Heart left ventricle (tissue), 16 donors: ENCODE measurements around the gene TPST2. TPM values are rescaled to one million over a fixed set of nuclear protein-coding genes. Genes with fewer than 3 reads are reported as not detected.

Source experiments
- ATAC-seq, 4 donors: fragments of 200-7000 bp; cut with Tn5 transposase; one replicate each; pipeline ENCODE4 v1.9.1; 2020 to 2022; ENCODE audit warnings: moderate library complexity in 4 of 4, mild to moderate bottlenecking in 3 of 4, moderate number of reproducible peaks in 1 of 4
- DNase-seq, 5 donors: peaks; one replicate each; pipeline ENCODE4 v3.0.0-alpha.2; 2020
- H3K27ac ChIP-seq, 12 donors: fragments of 200-600 bp; sonication (generic) in 4 of 12; one replicate each; pipeline versions ENCODE4 v1.5.0 to v1.8.0; 2016 to 2022; ENCODE audit warnings: mild to moderate bottlenecking in 2 of 12
- H3K27me3 ChIP-seq, 9 donors: fragments of 200-600 bp; sonication (generic) in 2 of 9; one replicate each; pipeline versions ENCODE4 v1.5.1 to v1.8.0; 2016 to 2022; ENCODE audit warnings: mild to moderate bottlenecking in 3 of 9
- H3K36me3 ChIP-seq, 9 donors: fragments of 200-600 bp; sonication (generic) in 2 of 9; one replicate each; pipeline versions ENCODE4 v1.5.0 to v1.8.0; 2018 to 2022; ENCODE audit warnings: mild to moderate bottlenecking in 2 of 9
- H3K4me1 ChIP-seq, 12 donors: fragments of 200-600 bp; sonication (generic) in 4 of 12; one replicate each; pipeline versions ENCODE4 v1.5.0 to v1.8.0; 2016 to 2022; ENCODE audit warnings: mild to moderate bottlenecking in 3 of 12
- H3K4me3 ChIP-seq, 12 donors: fragments of 200-600 bp; sonication (generic) in 4 of 12; one replicate each; pipeline versions ENCODE4 v1.5.0 to v1.8.0; 2017 to 2022; ENCODE audit warnings: mild to moderate bottlenecking in 9 of 12, moderate library complexity in 4 of 12
- H3K9me3 ChIP-seq, 12 donors: fragments of 200-600 bp; sonication (generic) in 4 of 12; one replicate each; pipeline versions ENCODE4 v1.5.0 to v1.8.0; 2016 to 2022; ENCODE audit warnings: mild to moderate bottlenecking in 1 of 12
- POLR2A ChIP-seq, 2 donors: fragments of 450-650 bp; IDR thresholded peaks; one replicate each; pipeline ENCODE4 v1.6.1; 2017; ENCODE audit warnings: antibody characterized with exemption in 2 of 2, mild to moderate bottlenecking in 2 of 2, moderate library complexity in 2 of 2
- WGBS, 4 donors: extraction: QIAGEN DNeasy Blood & Tissue Kit in 2 of 4; methylation state at CpG; one replicate each; pipeline versions ENCODE4 v1.1.5 to v1.1.7; 2013 to 2018; 5-methylcytosine and 5-hydroxymethylcytosine counted together
- intact Hi-C, 10 donors: fragments of 100-400 bp; cut with DNase I; formaldehyde crosslinking; loops; one replicate each; pipeline versions ENCODE4 v1.11.1 to v1.14.2; 2022
- polyA plus RNA-seq, 2 donors: library from polyadenylated mRNA; stranded (reverse); fragments of 200-250 nt; gene quantifications; one replicate each; pipeline ENCODE4 v1.2.3, GENCODE V29; 2013
- total RNA-seq, 9 donors: library from RNA; depleted of rRNA in 2 of 9; stranded (reverse); fragments of >200 nt in 2 of 9; fragmentation: NEBNext Ultra II Directional in 3 of 9; extraction: Animal tissue kit (Norgen Biotek cat#: 25700) in 3 of 9; gene quantifications; one replicate each; pipeline versions ENCODE4 v1.1.0 to v1.2.4, GENCODE V29; 2016 to 2023
- TF ChIP-seq, protein P1 (sequence below), 12 donors: fragments of 200-600 bp; sonication (generic) in 4 of 12; IDR thresholded peaks; one replicate each; pipeline versions ENCODE4 v1.5.0 to v1.8.0; 2018 to 2022; ENCODE audit warnings: antibody characterized with exemption in 12 of 12, mild to moderate bottlenecking in 5 of 12
- donor health status: ischemic (EF 13 %, LVEDD 7.1; RV severe dilation, severe dysfunction).
- donor health status: healthy with polysubstance abuse.
- donor health status: DM: no; HTN: yes; CAD: no.
- donor health status: DM: no; HTN: no; CAD: no.
- donor health status: ischemic (EF 25% LVEDD 6.9; RV normal size, moderate dysfunction).
- donor health status: ischemic (EF 25% LVEDD 5.7; RV mildly dilated, moderate dysfunction).
- donor health status: healthy.
- donor health status: DM: yes; HTN: yes; CAD: no.
- donor health status: ischemic (EF 35%, LVEDD 5.7; RV mildly dilated, moderate dysfunction).
- donor health status: nonischemic (EF 11% LVEDD 7.7; RV severe dilation, severe dysfunction).
- donor health status: DM: yes; HTN: yes; CAD: no.
- donor health status: PGD.
- donor health status: ischemic (EF 29% LVEDD 5.4; RV normal size, mild dysfunction).
- donor health status: nonischemic (EF 23%, LVEDD 6.1; RV moderate dilation, normal function).

The TPST2 gene
- total and polyA plus RNA-seq, 11 donors: 12.1 to 103 (median 25.2) TPM

DNA sequence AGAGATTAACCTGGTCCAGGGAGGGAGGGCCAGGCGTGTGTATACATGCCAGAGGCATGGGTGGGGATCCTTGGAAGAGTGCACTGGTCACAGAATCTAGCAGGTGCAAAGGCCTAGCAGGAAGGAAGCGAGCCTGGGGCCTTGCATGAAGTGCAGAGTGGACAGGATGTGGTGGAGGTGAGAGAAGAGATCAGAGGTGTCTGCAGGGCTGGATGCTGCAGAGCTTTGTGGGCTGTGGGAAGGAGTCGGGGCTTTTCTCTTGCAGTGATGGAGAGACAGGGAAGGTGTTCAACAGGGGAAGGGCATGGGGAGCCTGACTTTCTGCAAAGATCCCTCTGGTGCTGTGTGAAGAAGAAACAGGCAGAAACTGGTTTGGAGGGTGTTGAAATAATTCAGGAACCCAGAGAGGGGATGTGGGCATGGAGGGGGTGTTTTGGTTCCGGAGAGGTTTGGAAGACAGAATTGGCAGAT, 2.5 kb upstream of the TPST2 start:
- intact Hi-C loops: loop anchor here in 2 of 10 donors (5.0 kb wide), 2 partner anchors 35 to 90 kb away; no protein-coding TSS in a partner anchor

DNA sequence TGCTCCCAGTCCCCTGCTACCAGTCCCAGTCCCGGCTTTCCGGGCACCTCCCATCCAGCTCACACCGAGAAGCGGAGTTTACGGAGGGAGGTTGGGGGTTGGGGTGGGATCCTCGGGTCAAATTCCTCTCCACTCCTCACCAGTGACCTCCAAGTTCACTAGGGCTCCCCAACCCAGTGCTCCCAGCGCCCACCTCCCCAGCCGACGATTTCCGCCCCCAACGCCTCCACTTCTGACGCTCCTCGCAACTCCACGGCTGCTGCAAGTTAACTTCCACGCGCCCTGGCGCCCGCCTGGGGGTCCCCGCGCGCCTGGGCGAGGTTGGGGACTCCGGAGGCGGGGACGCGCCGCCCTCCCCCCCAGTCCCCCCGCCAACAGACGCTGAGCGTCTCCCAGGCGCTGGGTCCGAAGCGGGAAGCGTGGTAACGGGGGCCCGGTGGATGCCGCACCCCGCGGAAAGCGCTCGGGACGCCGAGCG, 526 bp downstream of the TPST2 start:
- H3K36me3 ChIP-seq: no peaks in the 10 kb centered on the region
- peak in 3 of 4 donors; percentile 25 to 45 (median 32) for ATAC-seq
- peak overlapping the region; percentile 79 to 98 (median 92) for H3K4me3 ChIP-seq
- intact Hi-C loops: loop anchor here in 7 of 10 donors (5.0 to 10.0 kb wide), 3 partner anchors 43 to 77 kb away; partner anchors contain the start of gene TFIP11 (in 7 of the 7)
- peak; percentile 31 to 55 (median 51) for DNase-seq
- H3K27ac ChIP-seq: peak overlapping the region in 11 of 12 donors; percentile 77 to 91 (median 89)
- WGBS, 4 donors: 0 to 2% (median 1%) methylated on average over 14 to 44 of the region's 44 CpGs
- no peak for TF ChIP-seq POLR2A (IDR thresholded peaks at IDR 0.05)
- TF ChIP-seq, protein P1, sequence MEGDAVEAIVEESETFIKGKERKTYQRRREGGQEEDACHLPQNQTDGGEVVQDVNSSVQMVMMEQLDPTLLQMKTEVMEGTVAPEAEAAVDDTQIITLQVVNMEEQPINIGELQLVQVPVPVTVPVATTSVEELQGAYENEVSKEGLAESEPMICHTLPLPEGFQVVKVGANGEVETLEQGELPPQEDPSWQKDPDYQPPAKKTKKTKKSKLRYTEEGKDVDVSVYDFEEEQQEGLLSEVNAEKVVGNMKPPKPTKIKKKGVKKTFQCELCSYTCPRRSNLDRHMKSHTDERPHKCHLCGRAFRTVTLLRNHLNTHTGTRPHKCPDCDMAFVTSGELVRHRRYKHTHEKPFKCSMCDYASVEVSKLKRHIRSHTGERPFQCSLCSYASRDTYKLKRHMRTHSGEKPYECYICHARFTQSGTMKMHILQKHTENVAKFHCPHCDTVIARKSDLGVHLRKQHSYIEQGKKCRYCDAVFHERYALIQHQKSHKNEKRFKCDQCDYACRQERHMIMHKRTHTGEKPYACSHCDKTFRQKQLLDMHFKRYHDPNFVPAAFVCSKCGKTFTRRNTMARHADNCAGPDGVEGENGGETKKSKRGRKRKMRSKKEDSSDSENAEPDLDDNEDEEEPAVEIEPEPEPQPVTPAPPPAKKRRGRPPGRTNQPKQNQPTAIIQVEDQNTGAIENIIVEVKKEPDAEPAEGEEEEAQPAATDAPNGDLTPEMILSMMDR (IDR thresholded peaks at IDR 0.05): no peak
- peaks cover 0 to 4% (median 0%) of the 10 kb centered on the region in 12 donors for H3K9me3 ChIP-seq
- peaks cover 6 to 73% (median 31%) of the 10 kb centered on the region in 12 donors for H3K4me1 ChIP-seq
- H3K27me3 ChIP-seq: no peaks in the 10 kb centered on the region

More for the DNA sequence above, 2.5 kb upstream of the TPST2 start:
- ATAC-seq (no peak), DNase-seq (no peak)
- Histone ChIP-seq H3K9me3 (peaks cover 0 to 4% (median 0%) of the 10 kb centered on the region in 12 donors), H3K4me1 (peaks cover 0 to 43% (median 11%) of the 10 kb centered on the region in 12 donors), H3K36me3 (no peaks in the 10 kb centered on the region), H3K4me3 (no peak overlapping the region), H3K27ac (peak overlapping the region in 1 of 12 donors; percentile 46), H3K27me3 (no peaks in the 10 kb centered on the region)
- WGBS, 4 donors: 73 to 91% (median 84%) methylated on average over 4 of the region's 4 CpGs
- TF ChIP-seq, protein P1 (IDR thresholded peaks at IDR 0.05): no peak
- TF ChIP-seq POLR2A (IDR thresholded peaks at IDR 0.05): no peak

DNA sequence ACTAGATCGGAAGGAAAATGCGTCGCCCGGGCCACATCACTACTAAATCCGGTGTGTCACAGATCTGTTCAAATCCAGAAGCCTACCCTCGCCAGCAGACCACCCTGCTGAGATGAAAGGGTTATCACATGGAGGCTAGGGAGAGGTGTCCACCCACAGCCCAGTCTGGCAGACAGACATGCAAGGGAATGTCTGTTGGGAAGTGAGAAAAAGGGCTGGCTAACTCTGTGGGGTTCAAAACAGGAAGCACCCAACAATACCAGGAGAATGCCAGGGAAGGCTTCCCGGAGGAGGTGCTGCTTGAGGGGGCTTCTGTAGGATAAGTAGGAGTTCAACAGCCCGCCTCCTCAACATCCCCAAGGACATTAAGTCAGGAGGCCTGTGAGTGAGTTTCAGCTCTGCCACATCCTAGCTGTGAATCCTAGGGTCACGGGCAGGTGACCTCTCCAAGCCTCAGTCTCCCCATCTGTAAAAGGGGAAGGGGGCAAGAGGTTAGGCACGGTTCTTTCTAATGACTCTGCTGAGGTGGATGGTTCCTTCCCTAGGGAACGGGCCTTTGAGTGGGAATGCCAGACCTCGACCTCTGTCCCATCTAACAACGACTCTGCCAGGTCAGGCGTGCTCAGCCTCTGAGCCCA, 1.1 kb downstream of the TPST2 start:
- H3K36me3 ChIP-seq: peaks cover 0 to under 1% (median 0%) of the 10 kb centered on the region in 9 donors
- TF ChIP-seq POLR2A (IDR thresholded peaks at IDR 0.05): no peak
- TF ChIP-seq, protein P1 (IDR thresholded peaks at IDR 0.05): no peak
- H3K4me3 ChIP-seq: peak overlapping the region; percentile 79 to 98 (median 92)
- H3K27ac ChIP-seq: peak overlapping the region in 11 of 12 donors; percentile 77 to 91 (median 89)
- ATAC-seq (no peak), DNase-seq (no peak)
- peaks cover 6 to 71% (median 34%) of the 10 kb centered on the region in 12 donors for H3K4me1 ChIP-seq
- WGBS, 4 donors: 59 to 64% (median 61%) methylated on average over 14 of the region's 14 CpGs
- H3K9me3 ChIP-seq: peaks cover 0 to 4% (median 0%) of the 10 kb centered on the region in 12 donors
- H3K27me3 ChIP-seq: no peaks in the 10 kb centered on the region
- intact Hi-C loops: loop anchor here in 7 of 10 donors (5.0 to 10.0 kb wide), 3 partner anchors 43 to 77 kb away; partner anchors contain the start of gene TFIP11 (in 7 of the 7)
